T-helper 1 cell (primary cell): ENCODE results near the gene LZTFL1.

Source experiments
- DNase-seq, 5 donors: peaks; one replicate each; pipeline ENCODE4 v3.0.0-alpha.2; 2012 to 2020

LZTFL1 gene

DNA sequence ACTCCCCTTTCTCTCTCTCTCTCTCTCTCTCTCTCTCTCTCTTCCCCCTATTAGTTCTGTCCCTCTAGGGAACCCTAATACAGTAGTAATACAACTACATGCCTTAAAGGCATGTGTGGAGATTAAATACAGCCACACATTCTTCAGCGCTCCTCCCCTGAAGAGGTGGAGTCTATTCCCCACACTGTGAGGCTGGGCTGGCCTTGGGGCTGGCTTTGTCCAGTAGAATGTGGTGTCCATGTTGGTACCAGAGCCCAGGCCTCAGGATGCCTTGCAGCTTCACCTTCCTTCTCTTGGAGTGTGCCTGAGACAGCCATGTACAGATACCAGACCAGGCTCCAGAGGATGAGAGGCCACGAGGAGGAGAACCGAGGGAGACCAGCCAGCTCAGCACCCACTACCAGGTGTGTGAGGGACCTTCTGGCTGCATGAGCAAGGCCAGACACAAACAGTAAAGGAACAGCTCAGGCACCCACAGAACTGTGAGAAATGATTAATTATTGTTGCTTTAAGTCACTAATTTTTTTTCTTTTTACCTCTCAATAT is 56.2 kb downstream of the LZTFL1 start:
- no peak for DNase-seq

DNA sequence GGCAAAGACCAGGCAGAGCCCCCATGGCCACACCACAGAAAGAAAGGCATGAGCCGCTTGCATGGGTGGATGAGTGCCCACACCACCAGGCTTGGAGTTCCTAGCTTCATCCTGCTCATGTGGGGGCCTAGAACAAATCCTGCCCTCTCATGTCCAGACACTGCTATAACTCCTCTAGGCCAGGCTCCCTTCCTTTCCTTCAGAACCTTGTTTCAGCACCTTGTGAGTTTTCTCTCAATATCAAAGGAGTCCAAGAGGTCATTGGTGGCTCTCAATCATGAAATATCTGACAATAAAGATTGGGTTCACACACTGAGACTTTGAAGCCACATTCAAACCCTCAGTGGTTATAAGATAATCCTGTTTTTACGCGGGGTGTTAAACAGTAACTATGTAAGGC is 58.3 kb downstream of the LZTFL1 start:
- no peak for DNase-seq

DNA sequence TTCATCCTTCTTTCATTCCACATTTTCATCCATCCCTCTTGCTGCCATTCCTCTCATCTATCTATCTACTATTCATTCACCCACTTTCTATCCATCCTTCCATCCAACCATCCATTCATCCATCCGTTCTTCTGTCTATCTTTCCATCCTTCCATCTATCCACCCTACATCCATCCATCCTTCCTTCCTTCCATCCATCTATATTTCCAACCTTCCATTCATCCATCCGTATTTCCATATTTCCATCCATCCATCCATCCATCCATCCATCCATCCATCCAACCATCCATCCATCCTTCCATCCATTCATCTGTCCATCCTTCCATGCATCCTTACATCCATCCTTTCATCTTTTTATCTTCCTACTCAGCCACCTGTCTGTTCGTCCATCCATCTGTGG is 59.5 kb downstream of the LZTFL1 start:
- no peak for DNase-seq

DNA sequence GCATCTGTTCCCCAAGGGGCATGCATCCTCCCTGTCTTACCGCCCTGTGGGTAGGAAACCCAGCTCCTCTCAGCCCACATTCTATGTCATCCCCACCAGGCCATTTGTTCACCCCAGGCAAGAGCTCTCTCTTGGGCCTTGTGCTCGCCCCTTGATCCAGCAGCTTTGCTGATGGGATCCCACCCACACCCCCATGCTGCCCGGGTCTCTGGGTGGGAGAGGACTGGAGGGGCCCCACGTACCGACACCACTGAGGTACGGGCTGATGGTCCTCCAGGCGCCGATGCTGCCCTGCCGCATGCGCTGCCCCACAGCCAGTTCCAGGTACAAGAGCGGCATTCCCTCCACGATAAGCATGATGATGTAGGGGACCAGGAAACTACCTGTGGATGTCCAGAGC is 60.1 kb downstream of the LZTFL1 start:
- no peak for DNase-seq

DNA sequence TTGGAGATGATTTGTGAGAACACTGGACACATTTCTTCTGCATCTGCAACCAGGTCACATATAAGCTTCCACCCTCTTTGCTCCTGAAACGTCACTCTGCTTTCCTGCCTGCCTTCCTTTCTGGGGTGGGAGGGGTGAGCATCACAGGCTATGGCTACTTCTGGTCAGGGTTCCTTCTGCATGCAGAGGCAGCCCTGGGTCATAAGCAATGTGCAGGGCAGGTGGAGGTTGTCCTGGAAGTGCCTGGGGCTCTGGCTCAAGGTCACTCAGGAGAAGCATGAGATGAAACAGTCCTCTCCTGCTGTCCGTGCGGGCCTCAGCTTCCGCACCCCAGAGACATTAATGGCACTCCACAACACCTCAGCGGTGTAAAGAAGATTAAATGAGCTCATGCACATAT is 60.6 kb downstream of the LZTFL1 start:
- DNase-seq, result no peak

DNA sequence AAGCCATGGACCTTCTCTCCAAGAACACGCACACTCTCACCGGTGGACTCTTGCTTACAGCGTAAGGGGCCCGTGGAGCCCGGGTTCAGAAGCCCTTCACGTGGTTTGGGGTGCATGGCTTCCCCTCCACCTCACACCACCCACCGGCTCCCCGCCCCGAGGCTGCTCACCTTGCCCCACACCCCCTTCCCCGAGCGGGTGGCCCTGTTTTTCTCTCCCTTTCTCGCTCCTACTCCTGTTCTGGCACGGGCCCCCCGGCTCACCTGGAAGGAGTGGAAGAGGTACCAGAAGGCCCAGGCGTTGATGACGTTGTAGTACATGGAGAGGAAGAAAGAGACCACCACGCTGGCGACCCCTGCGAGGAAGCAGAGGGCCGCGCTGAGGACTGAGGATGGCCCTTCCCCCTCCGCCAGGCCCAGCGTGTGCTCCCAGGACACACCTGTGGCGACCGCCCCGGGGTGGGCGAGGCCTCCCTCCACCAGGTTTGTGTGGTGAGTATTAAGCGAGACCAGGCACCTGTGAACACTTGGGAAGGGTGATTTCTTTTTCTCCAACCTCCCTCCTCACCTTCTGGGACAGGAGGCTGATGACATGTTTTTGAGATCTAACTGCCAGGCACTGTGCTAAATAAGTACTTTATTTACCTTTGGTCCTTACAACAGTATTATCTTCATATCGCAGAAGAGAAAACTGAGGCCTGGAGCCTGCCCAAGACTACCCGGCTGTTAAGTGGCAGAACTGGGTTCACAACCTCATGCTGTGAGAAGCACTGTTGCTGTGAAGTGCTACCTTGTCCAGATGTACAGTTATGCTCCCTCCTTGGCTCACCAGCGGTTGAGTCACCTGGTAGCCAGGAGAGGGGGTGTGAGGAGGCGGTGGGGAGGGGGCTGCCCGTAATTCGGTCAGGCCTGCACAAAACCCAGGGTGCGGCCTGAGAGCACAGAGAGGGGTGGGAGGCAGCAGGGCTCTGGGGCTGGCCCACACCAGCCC is 61.9 kb downstream of the LZTFL1 start:
- DNase-seq, result no peak

DNA sequence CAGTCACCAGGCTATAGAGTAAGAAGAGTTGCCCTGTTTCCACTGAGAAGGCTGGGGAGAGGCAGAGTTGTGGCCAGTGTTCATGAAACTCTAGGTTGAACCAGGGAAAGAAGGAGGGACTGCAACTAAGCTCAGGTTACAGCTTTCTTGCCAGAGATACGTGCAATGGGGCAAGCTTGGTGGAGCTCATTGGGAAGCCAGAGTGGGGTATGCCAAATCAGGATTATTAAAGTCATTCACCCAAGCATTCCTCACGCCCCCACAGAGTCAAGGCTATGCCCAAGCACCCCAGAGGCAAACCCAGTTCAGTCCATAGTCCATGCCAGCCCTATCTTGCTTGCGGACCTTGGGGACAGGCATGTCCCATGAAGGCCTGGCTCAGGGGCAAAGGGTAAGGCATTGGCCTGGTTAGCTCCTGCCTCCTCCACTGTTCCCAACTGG is 63.1 kb downstream of the LZTFL1 start:
- DNase-seq, result no peak

DNA sequence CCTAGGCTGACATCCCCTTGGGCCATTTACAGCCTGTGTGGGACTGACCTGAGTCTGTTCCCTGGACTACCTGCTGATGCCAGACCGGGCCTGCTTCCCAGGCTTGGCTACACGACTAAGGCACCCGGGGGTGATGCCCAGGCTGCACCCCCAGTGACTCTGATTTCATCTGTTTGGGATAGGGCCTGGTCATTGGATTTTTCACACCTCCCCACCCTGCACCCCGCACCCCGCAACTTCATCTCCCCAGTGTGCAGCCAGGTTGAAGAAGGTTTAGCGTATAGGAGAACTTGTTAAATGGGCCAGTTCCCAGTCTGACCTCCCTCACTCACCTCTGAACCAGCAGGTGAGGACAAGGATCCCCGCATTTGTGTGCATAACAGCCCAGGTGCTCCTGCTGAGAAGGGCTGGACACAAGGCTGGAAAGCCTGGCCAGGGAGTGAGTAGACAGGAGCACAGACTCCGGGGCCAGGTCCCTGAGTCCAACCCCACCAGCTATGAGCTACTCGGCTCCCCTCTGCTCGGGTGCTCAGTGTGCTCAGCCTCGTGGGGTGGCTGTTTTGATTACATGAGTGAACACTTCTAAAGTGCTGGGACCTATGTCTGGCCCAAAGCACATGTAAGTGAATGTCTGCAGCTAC is 64.1 kb downstream of the LZTFL1 start:
- no peak for DNase-seq

DNA sequence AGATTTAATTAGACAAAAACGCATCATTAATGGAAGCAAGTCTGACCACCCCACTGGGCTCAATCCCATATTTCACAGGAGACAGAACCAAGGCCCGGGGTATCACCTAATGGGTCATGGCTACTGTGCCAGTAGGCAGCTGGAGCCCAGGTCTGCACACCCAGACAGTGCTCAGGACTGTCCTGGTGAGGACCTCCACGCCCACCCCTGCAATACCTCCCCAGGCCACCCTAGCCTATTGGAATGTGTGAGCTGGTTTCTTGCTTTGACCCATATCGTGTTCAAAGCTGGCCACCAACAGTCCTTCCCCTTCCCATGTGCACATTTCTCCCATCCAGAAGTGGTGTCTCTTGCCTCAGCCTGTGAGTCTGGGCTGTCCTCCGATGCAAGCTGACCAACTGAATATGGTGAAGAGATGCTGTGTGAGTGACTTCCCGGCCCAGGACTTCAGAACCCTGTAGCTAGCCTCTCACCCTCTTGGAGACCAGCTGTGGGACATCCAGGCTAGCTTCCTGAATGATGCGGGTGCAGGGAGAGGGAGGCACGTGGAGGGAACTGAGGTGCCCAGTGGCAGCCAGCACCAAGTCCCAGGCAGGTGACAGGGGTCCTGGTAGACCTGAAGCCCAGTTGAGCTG is 64.7 kb downstream of the LZTFL1 start:
- DNase-seq, result no peak

DNA sequence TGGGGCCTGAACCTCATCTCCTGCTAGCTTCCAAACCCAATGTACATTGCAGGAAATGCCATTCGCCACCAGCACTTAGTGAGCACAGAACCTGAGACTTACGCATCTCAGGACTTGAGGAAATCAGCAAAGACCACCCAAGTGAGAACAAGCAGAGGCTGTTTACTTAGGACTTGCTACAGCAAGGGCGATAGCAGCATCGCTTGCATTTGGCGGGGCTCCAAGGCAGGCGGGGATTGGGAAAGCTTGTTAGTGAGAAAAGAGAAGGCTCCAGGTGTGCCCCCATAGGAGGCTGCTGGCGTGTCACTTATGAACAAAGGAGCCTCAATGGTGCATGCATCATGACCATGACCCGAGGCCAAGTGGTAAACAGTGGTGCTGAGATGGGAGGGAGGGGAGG is 65.3 kb downstream of the LZTFL1 start:
- DNase-seq, result no peak

DNA sequence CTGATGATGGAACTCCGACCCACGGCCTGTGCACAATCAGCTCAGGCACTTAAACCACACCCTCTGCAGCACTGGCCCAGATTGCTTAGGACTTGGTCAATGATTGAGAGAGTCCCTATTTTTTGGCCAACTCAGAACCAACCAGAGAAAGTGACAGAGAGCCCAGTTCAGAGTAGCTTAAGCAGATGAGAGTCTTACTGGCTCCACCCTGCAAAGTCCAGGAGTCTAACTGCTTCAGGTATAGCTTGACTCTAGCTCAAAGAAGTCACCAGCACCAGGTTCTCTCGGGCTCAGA is 65.7 kb downstream of the LZTFL1 start:
- DNase-seq, result no peak

DNA sequence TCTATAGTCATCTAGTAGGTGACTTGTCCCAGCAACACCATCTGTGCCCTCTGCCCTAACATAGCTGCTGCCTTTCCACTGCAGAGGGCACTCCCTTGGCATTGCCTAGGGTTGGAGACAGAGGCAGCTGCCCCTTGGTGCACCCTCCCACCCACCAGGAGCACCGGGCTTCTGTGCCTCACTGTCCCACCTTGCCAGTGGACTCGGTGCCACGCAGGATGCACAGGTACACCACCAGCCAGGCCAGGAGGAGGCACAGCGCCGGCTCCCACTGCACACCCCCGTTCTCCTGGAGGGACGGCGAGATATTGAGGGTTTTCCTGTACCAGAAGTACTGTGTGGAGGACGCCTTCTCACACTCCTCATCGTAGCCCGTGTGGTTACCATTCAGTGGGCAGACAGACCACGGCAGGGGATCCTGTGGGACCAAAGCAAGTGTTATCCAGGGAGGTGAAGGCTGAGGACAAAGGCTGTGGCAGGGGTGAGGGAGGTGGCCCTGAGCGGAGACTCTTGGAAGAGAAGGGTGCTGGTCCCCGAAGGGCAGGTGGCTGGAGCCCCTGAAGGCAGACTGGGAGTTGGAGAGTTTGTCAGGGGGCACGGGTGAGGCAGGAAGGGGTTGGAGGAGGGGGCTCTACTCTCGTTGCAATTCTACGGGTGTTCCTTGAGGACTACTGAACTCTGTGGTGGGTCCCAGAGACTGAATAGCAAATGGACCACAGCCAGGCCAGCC is 66.2 kb downstream of the LZTFL1 start:
- no peak for DNase-seq

DNA sequence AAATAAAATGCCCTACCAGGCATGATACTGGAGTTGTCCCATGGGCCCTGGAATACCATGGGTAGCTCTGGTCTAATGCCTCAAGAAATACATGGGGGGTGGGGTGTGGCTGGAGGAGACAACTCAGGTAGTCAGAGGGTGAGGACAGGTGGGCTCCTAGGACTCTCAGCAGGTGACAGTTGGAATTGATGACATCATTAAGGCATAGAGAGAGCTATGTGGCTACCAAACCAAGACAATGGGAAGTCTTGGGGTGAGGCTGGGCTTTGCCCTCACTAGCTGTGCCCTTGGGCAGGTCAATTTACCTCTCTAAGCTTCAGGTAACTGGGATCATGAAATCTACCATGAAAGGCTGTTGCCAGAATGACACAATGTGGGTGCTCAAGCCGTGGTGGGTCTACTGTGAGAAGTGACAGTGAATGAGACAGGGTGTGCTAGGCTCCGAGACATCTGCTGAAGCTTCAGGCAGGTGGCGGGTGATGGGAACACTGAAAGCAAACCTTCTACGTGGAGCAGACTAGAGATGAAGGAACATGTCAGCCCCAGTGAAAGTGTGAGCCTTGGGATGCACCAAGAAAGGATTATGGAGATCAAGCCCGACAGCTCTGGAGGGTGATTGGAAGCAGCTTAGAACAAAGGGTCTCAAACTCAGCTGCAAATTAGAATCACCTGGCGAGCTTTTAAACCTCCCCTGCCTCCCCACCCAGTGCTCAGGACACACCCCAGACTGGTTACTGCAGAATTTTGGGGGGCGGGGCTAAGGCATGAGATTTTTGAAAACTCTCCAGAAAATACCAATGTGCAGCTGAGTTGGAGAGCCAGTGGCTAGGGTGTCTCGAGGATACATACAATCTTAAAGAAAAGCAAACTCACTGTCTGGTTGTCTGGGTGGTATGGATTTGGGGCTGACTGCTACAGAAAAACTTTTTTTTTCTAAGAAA is 67.1 kb downstream of the LZTFL1 start:
- DNase-seq, result no peak

DNA sequence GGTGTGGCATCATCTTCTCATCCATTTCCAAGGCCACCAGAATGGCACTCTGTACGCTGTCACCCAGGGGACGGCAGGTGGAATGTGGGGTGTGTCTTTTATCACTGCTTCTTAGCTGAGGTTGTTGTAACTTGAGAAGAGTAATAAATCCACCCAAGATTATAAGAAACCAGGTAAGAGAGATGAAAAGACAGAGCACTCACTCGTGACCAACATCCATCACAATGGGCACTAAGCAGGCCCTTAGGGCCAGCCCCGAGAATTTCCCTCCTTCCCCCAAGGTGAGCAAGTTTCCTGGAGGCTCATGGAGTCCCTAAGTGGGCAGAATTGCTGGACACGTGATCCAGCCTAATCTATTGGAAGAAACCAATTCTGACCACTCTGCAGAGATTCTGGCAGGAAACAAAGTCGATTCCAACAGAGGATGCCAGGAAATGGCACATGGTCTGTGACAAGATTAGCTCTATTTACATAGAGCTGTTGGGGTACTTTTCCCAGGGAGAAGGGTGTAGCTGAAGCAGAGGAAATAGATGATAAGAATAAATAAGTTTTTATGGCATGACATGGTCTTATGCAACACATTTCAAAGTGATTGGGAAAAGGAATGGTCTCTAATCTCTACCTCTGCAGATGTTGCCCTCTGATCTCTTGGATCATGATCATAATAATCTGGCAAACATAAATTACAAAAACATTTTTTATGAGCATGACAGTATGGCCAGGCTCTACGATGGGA is 68.0 kb downstream of the LZTFL1 start:
- DNase-seq, result no peak
